ENCODE measurements around the gene CCL27.

Gene CCL27, protein sequence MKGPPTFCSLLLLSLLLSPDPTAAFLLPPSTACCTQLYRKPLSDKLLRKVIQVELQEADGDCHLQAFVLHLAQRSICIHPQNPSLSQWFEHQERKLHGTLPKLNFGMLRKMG

DNA sequence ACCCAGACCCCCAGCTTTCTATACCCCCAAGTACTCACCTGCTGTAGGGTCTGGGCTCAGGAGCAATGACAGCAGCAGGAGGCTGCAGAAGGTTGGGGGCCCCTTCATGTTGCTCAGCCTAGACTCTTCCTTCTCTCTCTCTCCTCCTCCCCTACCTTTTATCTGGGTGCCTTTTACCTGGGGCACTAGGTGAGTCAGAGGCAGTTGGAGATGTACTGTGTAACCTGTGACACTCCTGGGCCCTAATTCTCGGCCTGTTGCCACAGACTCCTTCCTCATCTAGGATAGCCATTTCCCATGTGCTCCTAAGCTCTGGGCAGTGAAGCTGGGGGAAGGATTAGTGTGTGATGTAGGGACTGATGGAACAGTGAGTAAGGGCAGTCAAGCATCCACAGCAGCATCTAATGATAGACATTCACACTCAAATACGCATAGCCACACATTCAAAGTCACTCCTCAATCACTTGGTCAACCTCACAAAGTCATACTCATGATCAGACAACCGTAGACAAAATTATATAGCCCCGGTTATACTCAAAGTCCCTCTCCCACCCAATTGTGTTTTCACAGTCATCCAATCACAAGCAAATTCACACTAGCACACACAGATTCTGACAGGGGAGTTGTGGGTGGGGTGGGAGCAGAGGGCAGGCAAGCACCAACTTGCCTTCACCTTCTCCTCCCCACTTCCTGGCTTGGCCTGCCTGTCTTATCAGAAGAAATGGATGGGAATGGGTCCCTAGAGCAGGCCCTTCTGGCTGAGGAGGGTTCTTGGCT, at the start of gene CCL27:
CCL27 (minus strand) TSS at position 132 of the 777 bp plus-strand sequence; CDS start at position 108, 24 bp downstream.
- no peak for DNase-seq (ENCODE audit: low read depth in 2 of 2)

DNA sequence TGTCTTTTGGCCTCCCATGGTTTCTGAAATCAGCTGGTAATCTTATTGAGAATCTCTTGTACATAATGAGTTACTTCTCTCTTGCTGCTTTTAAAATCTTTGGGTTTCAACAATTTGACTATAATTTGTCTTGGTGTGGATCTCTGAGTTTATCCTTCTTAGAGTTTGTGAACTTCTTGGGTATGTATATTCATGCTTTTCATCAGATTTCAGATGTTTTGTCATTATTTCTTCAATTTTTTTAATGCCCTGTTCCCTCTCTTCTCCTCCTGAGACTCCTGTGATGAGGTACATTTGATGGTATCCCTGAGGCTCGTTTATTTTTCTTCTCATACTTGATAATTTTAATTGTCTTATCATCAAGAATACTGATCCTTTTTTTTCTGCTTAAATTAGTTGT, 49.7 kb upstream of the CCL27 start:
- no peak for DNase-seq (ENCODE audit: low read depth in 2 of 2)

DNA sequence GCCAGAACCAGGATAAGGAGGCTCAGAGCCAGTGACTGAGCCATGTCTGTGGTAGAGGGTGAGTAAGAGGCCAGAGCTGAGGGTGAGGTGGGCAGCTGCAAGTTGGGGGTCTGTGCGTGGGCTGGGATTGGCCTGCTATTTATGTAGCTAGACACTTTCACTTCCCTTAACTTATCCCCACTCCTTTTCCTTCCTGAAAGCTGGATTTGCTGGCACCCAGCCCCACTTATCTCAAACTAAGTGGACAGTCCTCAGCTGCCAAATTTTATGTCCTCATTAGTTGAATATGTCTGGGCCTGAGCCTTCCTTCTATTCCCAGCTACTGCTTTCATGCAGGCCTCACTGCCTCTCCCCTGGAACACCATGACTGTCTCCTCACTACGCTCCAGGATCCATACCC, 47.6 kb upstream of the CCL27 start, which contains the start of gene CCL21:
CCL21 (minus strand) TSS at position 114 of the 400 bp plus-strand sequence; CDS start at position 44, 70 bp downstream.
- no peak for DNase-seq (ENCODE audit: low read depth in 2 of 2)

DNA sequence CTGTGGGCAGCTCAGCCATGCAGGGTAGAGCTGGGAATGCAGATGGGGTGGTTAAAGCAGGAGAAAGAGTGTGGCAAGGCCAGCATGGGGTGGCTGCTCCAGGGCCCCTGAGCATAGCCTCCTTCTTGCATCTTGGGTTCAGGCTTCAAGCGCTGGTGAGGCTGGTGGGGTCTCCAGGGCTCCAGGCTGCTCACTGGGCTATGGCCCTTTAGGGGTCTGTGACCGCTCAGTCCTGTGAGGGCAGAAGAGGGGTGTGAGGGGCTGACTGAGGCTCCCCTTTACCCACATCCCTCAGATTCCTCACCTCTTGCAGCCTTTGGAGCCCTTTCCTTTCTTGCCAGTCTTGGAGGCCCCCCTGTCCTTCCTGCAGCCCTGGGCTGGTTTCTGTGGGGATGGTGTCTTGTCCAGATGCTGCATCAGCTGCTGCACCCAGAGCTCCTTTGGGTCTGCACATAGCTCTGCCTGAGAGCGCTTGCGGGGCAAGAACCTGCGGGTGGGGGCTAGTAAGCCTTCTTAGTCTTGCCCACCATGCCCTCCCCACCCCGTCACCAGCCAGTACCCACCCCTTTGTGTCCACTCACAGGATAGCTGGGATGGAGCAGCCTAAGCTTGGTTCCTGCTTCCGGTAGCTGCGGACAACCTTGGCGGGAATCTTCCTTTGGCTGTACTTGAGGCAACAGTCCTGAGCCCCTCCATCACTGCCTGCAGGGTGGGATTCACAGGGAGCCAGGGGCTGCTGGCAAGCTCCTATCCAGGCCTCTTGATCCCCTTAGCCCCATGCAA, 46.9 kb upstream of the CCL27 start:
- DNase-seq (ENCODE audit: low read depth in 2 of 2), result no peak

DNA sequence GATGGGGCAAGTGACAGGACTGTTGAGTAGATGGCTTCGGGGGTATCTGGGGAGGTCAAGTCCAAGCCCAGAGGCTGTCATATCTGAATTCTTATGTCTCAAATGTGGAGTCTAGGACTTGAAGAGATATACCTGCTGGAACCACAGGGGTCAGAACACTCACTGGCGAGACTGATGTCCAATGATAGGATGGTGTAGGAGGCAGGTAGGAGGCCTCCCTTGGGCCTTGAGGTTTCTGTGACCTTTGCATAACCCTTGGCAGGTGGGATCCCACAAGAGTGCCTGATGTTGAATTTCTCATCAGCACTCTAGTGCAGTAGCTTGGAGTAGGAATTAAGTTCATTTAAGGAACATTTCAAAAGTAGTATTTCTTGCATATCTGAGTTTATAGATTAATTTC, 44.7 kb upstream of the CCL27 start:
- DNase-seq (ENCODE audit: low read depth in 2 of 2), result no peak

DNA sequence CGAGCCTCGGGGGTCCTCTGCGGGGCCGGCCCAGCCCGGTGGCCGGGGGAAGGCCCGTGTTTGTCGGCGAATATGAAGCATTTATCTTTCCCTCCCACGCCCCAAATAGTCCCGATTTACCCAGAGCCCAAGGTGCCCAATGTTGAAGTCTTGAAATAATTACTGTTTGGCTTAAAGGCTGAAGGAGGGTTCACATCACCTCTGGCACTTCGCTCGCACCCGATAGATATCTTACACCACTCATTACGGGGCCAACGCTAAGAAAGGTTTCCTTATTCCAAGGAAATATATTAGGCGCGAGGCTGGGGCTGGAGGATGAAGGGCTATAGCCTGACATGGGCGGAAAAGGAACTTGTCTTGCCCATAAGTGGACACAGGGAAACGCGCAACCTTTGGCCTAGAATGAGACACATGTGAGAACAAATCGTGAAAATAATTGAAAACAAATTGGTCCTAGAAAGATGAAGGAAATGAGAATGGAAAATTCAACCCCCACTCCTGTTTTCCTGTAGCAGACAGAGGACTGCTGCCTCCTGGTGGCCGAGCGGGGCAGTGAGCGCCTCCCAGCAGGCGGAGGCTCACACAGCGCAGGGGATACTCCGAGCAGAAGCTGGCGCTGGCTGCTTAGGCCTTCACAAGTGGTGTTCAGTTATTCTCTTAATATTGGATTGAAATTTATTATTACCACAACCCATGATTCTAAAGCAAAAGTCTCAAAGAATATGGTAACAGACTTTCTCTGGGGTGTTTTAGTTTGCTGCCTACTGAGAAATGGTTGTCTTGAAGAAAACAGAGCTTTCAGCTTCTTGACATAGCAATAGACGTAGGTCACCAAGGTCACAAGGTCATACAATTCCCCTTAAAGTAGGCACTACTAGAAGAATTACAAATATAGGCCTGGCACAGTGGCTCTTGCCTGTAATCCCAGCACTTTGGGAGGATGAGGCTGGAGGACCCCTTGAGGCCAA, 39.6 kb upstream of the CCL27 start:
- peak; percentile 75 to 77 for DNase-seq (ENCODE audit: low read depth in 2 of 2)

DNA sequence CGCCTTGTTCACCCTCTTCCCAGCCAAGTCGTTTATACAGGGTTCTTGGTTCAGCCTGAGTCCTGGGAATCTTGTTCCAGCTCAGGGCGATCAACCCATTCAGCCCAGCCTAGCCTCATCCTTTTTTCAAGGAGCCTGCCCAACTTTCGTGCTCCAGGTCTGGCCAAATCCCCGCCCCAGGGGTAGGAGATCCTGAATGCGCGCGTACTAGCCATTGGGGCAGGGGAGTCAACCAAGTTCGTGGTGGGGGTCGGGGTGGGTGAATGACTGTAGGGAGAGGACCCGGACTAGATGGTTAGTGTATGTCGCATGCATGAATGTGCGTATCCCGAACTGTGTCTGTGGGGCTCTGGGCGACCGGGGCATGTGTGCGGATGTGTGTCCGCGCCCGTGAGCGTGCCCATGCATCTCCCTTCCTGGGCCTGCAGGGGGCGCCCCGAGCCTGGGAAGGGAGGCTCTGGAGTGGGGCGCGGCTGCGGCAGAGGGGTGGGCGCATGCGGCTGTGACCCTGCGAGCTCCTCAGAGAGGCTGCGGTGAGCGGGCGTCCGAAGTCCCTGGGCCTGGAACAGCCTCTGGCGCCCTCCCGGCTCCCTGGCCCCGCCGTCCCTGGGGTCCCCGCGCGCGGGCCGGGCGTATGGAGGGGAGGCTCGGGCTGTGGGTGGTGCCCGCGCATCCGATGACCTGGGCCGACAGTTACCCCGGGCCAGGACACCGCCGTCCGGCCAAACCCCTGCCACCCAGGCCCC, 38.7 kb upstream of the CCL27 start:
- DNase-seq (ENCODE audit: low read depth in 2 of 2), result peak; percentile 68 to 70

DNA sequence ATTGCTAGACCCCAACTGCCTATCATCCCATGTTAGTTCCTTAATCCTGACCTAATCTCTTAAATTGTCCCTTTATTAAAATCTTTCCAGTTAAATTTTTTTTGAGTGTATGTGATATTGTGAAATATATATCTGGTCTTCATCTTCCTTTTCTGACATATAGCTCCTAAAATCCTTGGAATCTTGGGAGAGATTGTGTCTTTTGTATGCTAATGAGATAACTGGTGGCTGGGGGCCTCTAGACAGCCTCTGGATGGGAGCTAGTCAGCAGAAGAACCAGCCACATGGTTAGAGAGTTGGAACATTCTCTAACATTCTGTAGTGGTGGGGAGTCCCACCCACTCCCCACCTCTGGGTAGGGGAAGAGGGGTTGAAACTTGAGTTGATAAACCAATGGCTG, 32.4 kb upstream of the CCL27 start:
- no peak for DNase-seq (ENCODE audit: low read depth in 2 of 2)

DNA sequence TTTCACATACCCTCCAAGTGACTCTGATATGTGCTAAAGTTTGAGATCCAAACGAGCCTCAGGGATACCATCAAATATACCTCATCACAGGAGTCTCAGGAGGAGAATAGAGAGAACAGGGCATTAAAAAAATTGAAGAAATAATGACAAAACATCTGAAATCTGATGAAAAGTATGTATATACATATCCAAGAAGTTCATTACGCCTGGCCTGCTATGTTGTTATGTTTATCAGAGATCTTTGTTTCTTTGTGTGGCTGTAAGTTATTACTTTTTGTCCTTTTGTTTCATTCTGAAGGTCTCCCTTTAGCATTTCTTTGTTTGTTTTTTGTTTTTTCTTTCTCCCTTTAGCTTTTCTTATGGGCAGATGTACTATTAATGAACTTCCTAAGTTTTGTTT, 31.1 kb upstream of the CCL27 start:
- DNase-seq (ENCODE audit: low read depth in 2 of 2), result no peak

DNA sequence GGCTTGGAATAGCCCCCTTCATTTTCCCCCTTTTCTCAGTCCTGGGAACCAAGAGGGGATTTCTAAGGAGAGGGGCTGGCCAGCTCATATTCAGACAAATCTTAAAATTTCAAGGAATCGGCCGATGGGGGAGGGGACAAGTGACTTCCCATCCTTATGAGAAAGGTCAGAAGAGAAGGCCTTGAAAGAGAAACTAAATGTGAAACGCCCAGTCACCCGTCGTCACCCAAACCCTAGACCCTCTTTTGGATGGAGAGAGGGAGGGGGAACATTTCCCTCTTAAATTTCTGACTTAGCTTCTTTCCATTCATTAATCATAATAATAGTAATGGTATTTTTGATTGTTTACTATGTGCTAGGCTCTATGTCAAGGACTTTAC, 29.5 kb upstream of the CCL27 start:
- no peak for DNase-seq (ENCODE audit: low read depth in 2 of 2)

DNA sequence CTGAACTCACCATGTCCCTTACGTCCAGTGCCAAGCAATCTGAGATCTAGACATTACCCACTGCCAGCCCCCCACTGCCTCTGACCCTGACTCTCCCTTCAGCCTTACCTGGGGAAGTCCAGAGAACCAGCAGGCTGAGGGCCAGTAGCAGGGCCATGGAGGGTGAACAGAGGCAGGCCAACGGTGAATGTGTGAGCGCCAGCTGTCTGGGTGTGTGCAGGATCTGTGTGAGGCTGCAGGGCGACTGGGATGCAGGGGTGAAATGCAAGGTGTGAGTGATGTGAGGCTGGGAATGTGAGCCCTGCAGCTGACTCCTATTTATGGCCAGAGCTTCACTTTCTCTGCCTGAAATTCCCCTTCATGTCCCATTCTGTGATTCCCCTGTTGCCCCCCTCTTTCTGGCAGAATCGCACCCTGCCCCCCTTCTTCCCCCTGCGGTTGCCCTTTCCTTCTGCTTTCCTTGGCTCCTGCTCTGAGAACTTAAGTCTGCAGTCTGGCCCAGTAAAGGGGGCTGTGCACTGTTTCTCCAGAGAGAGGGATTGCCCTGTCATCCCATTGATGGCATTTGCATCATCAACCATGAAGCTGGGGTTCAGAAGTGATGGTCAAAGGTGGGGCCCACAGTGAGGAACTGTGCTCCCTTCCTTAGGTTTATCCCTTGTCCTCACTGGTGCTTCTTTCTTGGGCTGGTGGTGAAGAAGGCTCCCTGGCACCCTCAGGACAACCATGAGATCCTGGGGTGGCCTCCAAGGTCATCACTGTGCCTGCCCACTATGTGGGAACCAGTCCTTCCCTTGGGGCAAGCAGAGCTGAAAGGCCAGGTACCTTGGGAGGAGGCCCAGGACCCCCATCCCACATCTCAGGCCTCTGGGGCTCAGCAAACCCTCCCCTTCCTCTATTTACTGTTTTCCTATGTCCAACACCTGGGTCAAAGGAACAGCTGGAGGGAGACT, 28.8 kb upstream of the CCL27 start, which contains the start of gene CCL19:
CCL19 (minus strand) TSS at position 294 of the 953 bp plus-strand sequence; CDS start at position 157, 137 bp downstream.
- no peak for DNase-seq (ENCODE audit: low read depth in 2 of 2)

DNA sequence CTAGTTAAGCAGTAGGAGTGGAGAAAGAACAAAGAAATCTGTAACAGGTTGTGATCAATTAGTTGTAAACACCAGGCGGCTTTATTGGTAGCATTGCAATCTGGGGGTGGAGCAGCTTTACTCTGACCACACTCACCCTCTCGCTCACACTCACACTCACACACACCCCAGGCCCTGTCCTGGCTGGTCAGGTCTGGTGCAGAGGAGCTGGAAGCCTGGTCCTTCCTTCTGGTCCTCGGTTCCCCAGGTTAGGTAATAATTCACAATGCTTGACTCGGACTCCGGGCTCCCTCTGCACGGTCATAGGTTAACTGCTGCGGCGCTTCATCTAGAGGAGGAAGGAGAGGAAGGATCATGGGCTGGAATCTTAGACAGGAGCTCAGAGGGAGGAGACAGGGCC, 27.1 kb upstream of the CCL27 start:
- DNase-seq (ENCODE audit: low read depth in 2 of 2), result no peak

DNA sequence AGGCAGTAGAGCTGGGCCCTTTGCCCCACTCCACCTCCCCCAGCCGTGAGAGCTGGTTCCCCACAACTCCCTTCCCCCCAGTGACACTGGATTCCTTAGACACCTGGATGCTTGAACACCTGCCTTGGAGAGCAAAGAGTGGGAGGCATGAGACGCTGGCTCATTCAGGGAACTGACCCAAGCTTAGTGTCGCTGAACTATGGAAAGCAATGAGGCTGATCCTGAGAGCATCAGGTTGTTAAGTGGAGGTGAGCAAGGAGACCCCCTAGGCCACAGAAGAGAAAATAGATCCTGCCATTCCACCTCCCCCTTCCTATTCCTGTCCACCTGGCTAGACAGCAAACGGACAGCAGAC, 26.6 kb upstream of the CCL27 start:
- no peak for DNase-seq (ENCODE audit: low read depth in 2 of 2)

DNA sequence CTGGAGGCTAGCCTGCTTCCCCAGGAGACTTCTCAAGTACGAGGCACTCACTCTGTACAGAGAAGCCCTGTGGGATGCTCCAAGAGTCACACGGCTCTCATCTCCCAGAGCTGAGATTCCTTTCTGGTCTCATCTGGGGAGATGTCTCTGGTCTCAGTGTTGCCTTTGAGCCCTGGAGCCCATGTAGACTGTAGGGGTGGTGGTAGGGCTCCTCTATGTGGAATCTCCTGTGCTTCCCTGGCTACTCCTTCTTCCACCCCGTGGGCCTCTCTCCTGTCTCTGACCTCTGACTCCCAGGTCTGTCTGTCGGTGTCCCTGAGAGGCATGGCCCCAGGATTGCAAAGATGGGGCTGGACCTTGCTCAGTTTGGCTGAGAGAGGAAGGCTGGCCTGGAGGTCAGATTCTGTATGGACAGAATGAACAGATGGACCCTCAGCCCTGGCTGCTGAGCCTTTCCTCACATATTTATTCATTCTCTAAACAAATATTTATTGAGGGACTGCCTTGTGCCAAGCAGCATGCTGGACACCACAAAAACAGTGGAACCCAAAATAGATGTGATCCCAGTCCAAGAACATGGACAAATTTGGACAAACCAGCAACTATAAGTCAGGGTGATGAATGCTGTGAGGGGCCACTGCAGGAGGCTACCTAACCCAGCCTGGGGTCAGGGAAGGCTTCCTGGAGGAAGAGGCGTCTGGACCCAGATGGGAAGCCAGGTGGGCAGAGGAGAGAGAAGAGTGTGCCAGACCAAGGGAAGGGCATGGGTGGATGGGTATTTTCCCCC, 26.1 kb upstream of the CCL27 start:
- no peak for DNase-seq (ENCODE audit: low read depth in 2 of 2)

DNA sequence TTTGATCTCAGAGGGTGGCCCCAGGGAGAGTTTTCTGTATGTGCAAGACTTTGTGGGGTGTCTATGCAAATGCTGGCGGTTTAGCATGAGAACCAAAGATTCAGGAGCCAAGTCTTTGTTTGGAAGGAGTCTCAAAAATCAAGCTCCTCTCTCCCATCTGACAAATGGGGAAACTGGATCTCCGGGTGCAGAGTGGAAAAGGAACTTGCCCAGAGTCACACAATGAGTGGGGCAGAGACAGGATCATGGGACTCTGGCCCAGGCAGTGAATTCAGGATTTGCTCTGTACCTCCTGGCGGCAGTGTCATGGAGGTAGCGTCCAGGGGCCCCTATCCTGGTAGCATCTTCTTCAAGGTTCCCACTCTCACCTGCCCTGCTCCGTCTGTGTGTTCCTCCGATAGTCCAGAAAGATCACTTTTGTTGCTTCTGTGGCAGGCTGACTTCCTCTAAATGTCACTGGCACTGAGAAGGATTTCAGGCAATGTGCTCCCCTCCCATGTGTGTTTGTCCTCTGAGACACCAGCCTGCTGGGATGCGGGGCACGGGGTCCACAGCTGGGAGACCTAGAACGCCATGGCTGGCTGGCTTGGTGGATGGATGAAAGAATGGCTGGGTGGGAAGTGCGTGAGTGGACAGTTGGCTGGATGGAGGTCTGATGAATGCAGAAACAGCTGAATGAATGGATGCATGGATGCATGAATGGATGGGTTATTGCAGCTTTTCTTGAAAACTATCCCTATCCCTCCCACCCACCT, 25.0 kb upstream of the CCL27 start:
- DNase-seq (ENCODE audit: low read depth in 2 of 2), result no peak

DNA sequence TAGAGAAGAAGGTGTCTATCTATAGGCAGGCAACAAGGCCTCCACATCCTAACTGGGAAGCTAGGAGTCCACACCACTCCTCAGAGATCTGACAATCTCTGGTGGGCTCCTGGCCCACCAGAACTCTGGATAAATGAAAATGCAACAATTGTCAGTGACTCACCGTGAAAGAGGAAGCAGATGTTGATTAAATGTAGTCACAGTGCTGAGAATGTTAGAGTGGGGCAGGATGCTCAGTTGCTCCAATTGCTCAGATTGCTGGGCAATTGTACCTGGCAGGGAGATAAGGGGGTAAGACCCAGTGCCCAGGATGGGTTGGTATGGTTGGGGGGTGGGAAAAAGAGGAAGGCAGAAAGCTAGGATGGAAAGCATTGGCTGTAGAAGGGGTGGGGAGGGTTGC, 24.3 kb upstream of the CCL27 start:
- DNase-seq (ENCODE audit: low read depth in 2 of 2), result no peak

DNA sequence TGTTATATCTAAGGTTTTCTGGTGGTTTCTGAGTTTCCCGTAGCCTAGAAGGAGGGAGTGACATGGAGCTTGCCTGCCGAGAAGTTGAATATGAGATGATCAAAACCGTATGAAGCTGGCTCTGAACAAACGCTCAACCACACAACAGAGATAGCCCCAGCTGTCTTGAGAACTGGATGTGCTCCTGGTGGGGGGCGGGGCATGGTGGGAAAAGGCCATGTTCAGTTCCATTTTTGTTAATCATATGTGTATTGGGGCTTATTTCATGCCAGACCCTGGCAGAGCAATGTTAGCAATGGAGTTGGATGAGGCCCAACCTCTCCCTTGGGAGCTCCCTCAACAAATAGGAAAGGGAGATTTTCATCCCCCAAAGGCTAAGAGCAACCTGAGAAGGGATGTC, 23.8 kb upstream of the CCL27 start:
- no peak for DNase-seq (ENCODE audit: low read depth in 2 of 2)

DNA sequence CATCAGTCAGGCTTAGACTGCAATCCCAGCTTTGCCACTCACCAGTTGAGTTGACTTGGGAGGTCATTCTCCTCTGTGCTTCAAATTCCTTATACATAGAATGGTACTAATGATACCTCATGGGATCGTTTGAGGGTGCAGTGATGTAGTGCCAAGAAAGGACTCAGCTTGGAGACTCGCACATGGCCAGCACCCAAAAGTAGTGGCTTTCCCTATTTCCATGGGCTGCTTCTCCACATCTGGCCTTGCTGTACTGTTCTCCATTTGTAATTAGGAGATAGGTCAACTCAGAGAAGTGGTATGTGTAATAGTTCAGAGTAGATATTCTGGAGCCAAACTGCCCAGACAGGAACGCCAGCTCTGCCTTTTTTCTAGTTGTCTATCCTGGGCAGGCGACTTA, 23.1 kb upstream of the CCL27 start:
- no peak for DNase-seq (ENCODE audit: low read depth in 2 of 2)

Data from stimulated activated CD8-positive, alpha-beta memory T cell treated with anti-CD3 and anti-CD28 coated beads, Interleukin-2, amount 100 ng/mL, for 48 hours (primary cell).